DOHH2 (cell line): Measurements from ENCODE around the gene BAZ2B.

ENCODE experiments used
- CTCF ChIP-seq: fragments of 200-600 bp; sonication (generic); IDR thresholded peaks from one replicate; pipeline ENCODE4 v1.5.1; 2014; ENCODE audit warnings: antibody characterized with exemption, mild to moderate bottlenecking, low read depth, low read length; ENCODE audit not compliant: poor library complexity, severe bottlenecking
- EZH2phosphoT487 ChIP-seq: fragments of 200-600 bp; sonication (generic); IDR thresholded peaks from 2 replicates; pipeline ENCODE4 v1.6.1; 2017; ENCODE audit warnings: borderline replicate concordance, mild to moderate bottlenecking, antibody characterized with exemption, low read length, moderate library complexity, mixed read lengths

- TF ChIP-seq CTCF (no peak), EZH2phosphoT487 (no peak)
These were observed 10.1 kb downstream of the BAZ2B start for GRCh38 chr2:159606287-159606686.
